GM19351 (cell line): Measurements from ENCODE around the gene ICA1.
"Not testable (repeated sequence)": the region's sequence is repeated elsewhere in the genome, so short reads cannot be mapped to it uniquely, and the experiment has no call there.

Source experiments
- ATAC-seq: cut with Tn5 transposase; IDR thresholded peaks from one replicate; pipeline ENCODE4 v1.9.1; 2021; ENCODE audit warnings: mild to moderate bottlenecking, moderate library complexity; ENCODE audit not compliant: unreplicated experiment

Gene ICA1

DNA sequence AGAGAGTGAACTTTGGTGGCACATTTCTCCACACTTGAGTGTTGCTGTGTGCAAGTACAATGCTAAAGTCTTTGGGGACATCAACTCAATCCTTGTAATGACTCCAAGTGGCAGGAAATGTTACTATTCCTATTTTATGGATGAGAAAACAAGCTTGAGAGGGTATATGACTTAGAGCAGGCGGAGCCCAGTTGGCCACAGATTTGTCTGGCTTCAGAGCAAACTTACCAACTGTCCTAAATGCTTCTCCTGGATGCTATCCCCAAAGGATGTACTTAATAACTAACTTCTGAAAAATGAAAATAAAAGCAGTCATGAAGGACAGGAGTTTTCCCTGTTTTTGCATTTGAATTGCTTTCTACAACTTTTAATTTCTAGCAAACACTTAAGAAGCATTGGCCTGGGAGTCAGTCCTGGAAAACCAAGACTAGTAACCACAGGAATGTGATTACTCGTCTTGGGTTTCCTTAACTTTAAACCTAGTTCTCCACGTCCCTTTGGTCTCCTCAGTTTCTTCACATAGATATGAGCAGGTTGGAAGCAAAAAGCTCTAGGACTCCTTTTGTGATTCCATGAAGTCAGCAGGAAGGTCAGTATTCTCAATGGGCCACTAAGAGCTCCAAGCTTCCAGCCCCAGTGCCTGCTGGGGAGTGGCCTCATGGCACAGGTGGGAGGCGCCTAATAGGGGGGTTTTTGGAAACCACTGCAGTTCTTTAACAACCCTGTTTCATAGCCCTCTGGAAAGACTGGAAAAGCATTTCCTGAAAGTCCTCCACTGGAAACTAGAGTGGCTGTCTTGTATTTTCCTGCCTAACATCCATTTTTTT, 152.6 kb downstream of the ICA1 start:
- ATAC-seq = no peak

DNA sequence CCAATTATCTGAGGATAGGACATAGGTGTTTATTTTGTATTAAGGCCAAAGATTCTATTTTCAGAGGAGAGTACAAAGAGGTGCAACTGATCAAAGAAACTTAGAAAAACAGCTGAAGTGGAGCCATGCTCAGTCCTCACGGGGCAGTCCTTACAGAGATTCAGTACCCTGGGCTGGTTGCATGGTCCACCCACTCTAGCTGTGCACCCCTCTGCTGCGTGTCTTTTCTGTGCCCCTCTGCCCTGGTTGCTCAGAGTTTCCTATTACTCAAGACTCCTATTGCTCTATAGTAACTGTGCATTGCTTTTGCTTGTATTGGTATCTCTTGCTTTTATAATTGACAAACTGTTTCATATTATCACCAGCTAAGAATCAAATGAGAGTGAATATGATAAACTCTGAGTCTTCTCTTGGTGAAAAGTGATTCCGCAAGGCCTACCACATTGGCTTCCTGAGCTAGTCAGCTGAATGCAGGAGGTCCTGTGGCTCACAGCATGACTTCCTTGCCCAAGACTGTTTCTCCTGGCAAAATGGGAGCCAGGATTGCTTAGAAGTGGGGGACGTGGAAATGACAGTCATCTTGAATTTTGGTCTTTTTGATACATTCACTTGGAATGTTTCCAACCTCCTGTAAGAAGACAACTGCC, 156.4 kb downstream of the ICA1 start:
- ATAC-seq = no peak

DNA sequence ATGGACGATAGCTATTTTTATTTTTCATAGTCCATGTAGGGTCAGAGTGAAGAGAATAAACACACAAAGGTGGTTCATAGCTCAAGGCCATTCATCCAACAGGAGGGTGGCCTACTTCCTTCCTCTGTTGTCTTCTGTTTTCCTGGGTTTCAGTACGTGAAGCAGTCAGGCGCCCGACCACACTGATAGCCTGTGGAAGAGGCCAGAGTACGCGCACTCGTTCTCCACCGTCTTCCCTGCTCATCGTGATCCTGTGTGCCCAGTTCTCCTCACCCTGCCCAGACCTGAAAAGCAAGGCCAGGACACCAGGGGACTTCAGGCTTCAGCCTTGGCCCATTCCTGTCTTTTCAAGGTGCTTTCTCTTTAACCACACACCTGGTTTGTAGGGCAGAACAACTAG, 158.7 kb downstream of the ICA1 start:
- no peak for ATAC-seq

DNA sequence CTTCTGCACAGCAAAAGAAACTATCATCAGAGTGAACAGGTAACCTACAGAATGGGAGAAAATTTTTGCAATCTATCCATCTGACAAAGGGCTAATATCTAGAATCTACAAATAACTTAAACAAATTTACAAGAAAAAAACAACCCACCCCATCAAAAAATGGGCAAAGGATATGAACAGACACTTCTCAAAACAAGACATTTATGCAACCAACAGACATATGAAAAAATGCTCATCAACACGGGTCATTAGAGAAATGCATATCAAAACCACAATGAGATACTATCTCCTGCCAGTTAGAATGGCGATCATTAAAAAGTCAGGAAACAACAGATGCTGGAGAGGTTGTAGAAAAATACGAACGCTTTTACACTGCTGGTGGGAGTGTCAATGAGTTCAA, 160.7 kb downstream of the ICA1 start:
- not testable (repeated sequence) for ATAC-seq

DNA sequence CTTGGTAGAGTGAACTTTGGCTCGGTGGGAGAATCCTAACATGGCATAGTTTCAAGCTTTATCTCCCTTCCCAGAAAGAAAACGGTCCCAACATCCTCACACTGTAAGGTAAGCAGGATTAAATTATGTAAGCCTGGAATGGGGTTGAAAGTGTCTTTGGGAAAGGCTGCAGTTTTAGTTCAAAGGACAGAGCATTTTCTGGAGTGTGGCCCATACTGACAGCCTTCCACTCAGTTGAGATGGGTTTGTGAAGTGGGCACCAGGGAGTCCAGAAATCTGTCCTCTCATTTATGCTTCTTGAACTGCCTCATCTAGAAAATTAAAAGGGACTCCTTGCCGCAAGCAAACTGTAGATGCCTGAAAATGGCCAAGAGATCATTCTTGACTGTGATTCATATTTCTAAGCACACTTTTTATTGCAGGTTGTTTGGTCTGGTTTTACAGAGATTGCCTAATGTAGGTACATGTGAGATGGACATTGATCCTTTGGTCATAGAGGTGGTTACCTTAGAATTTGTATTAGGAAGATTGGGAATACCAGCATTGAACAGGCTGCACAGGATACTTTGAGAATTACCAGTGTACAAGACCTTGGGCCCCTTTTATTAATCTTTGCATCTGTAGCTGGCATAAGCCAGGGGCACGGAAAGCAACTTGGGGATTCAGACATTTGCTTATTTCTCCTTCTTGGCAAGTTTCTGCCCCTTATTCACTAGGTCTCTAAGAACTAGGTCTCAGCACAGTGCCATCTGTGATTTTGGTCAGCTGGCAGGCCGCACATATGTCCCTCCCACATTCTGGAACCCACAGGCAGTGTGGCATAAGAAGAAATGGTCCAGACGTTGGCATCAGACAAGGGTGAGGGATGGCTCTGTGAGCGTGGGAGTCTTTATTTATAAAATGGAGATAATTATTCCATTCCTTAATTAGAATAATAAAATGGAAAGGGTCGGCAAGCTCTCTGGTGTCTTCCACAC, 167.5 kb downstream of the ICA1 start:
- ATAC-seq = no peak

DNA sequence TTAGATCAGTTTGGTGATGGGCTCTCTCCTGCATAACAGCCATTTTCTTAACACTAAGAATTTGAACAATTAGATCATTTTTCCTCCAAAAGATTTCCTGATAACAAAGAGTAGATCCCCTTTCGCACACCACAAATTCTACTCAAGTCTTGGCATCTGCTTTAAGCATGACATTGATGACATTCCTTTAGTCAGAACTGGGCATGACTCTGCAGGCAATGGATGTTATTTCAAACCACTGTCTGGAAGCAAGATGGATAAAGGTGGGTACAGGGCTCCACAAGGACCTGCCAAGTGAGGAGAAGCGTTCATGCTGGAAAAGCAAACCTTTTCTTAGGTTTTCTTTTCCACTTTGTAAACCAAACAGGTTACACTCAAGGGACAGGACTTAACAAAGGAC, 169.8 kb downstream of the ICA1 start:
- ATAC-seq = no peak

DNA sequence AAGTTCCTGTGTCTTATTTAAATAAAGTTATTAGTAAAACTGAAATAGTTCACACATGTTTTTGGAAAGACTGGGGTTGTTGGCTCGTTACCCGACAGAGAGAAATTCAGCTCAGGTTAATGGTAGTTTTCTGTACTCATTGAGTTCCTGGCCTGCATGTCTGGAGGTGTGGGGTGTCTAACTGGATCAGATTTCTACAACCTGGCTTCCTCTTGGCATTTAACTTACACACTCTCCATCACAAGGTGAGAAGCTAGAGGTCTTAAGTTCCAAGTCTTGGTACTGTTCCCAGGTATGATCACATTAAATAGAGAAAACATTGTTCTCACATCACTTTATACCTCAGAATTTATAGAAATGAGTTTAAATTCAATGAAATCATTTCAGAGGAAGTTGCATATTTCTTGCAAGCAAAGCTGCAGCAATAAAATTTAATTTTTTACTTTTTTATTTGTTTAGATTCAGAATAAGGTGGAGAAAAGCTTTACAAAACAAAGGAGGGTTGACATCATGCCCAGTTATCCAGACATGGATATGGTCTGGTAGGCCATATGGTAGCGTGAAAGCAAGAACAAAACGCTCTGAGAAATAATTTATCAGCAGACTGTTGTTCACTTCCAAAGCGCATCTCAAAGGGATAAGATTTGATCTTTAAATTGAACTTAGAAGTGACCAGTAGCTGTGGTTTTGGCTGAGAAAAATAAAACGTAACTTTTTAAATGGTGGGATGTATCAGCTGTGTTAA, 172.8 kb downstream of the ICA1 start:
- ATAC-seq = no peak

DNA sequence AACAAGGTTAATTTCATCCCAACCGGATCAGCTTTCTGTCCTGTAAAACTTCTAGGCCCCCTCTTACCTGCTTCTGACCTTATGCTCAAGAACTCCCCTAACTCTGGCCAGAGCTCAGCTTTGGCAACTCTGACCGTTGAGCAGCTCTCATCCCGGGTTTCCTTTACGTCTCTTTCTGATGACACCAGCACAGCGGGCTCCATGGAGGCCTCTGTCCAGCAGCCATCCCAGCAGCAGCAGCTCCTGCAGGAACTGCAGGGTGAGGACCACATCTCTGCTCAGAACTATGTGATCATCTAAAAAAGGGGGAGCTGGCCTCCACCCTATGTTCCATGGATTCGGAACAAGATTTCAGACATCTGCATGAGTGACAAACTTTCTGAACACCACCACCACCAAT, 175.7 kb downstream of the ICA1 start:
- ATAC-seq = no peak

DNA sequence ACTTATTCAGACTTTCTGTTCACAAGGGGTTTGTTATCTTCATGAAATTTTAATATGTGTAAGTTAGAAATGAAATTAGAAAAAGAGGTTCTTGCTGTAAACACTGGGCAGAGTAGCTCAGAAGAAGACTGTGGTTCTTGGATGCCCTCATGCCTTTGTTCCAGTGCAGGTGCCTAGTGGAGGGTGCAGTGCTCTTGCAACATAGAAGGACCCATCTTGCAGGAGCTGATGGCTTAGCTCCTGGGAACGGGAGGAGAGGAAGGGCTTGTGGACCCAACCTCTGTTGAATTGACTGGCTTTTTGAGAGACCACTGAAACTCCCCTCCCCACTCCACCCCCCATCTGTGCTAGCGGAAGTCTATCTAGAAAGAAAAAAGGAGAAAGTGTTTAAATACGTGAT, 176.5 kb downstream of the ICA1 start:
- no peak for ATAC-seq

DNA sequence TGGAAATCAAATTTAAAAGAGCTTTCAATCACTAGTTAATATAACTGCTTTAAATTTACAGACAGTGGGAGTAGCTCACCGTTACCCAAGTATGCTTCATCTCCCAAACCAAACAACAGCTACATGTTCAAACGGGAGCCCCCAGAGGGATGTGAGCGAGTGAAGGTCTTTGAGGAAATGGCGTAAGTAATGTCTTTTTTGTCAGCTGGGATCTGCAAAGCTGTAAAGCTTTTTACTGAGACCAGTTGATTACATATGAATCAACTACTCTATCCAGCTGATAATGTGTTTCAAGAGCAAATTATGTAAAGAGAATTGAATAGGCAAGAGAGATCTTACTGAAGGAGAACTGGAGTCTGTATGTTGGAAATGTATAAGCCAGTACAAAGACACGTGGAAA, 177.1 kb downstream of the ICA1 start:
- no peak for ATAC-seq

DNA sequence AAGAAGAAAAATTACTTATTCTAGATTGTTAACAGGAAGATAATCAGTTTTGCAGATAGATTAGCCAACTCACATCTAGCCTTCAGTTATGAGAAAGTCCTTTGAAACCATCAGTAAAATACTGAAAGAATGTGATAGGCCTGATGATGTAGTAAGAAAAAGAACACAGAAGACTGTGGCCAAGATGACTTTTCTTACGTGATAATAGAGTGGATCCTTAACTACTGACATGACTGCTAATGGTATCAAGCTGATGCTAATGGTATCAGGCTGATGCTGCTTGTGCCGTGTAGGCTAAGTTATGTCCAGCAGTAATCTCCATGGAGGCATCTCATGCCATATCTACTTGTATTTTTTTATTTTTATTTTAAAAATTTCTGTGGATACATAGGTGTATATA, 179.2 kb downstream of the ICA1 start:
- no peak for ATAC-seq

DNA sequence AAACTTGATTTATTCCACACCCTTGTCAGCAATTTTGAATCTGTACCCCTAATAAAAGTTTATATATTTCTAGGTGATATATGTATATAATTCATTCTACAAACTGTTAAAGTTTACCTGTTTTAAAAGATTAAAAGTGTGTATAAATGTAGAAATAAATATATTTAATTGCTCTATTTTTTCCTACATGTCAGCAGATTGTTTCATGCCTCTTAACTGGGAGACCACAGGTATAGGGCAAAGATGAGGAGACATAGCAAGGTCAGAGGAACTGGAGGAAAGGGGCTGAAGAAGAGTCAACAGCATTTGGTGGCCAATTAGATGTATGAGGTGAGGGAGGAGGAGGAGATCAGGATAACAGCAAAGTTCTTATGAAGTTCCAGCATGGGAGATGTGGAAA, 183.5 kb downstream of the ICA1 start:
- no peak for ATAC-seq

DNA sequence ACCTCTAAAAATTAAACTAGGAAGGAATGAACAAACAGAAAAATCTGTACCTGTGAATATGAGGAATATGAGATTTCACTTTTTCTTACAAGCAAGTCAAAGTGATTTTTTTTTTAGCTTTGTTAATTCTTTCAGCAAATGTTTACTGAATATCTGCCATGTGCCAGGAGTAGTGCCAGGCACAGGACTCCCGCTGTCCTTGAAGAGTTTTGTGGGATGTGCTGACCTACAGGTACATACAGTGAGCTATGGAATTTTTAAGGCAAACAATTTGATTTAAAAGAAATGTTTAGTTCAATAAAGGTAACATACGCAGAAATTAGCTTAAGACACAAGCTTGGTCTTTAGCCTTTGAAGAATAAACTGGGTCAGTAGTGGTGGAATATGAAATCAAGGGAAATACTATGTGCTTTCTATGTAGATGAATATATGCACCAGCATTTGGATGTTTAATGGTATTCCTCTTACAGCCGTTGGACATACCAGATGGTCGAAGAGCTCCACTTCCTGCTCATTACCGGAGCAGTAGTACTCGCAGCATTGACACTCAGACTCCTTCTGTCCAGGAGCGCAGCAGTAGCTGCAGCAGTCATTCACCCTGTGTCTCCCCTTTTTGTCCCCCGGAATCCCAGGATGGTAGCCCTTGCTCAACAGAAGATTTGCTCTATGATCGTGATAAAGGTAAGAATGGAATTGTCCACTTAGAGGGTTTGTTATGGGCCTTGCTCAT, 191.4 kb downstream of the ICA1 start:
- ATAC-seq = no peak

DNA sequence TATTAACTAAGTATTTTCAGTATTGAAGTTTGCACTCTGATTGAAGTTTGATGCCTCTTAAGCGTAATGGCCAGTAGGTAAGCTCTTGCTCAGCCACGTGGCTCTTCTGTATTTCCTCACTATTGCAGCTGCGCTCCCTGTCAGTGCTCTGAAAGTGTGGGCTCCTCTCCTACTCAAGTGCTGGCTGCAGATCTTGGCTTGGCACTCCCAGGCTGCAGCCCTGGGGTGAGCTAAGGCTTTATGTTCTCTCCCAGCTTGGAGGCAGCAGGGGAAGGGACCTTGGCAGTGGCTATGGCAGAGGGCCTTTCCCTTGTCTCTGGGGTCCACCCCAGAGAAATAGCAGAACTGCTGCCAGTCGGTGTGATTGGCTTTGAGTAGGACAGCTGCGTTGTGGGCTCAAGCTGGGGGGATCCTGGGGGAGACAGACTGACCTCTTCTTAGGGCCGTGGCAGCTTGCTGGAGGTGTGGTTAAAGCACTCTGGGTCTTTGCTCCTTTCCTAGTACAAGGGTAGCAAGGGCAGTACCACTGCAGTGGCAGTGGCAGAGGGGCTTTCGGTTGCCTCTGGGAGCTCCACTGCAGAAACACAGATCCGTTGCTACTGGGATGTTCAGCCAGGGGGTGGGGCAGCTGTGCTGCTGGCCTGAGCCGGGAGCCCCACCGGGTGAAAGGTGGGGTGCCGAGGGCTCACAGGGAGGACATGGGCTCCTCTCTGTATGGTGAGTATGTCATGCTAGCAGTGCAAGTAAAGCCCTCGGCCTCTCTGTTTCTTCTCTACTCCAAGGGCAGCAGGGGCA, 192.9 kb downstream of the ICA1 start:
- ATAC-seq = no peak

DNA sequence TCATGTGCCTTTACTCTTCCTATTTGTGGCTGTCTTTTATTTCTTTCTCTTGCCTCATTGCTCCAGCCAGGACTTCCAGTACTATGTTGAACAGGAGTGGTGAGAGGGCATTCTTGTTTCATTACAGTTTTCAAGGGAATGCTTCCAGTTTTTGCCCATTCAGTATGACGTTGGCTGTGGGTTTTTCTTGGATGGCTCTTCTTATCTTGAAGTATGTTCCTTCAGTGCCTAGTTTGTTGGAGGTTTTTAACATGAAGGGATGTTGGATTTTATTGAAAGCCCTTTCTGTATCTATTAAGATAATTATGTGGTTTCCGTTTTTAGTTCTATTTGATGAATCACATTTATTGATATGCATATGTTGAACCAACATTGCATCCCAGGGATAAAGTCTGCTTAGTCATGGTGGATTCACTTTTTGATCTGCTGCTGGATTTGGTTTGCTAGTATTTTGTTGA, 196.6 kb downstream of the ICA1 start:
- ATAC-seq = no peak

DNA sequence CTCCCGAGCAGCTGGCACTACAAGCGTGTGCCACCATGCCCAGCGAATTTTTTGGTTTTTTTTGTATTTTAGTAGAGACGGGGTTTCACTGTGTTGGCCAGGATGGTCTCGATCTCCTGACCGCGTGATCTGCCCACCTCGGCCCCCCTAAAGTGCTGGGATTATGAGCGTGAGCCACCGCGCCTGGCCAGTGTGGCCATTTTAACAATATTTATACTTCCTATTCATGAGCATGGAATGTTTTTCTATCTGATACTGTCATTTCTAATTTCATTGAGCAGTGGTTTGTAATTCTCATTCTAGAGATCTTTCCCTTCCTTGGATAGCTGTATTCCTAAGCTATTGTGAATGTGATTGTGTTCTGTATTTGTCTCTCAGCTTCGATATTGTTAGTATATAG, 197.1 kb downstream of the ICA1 start:
- ATAC-seq = no peak

DNA sequence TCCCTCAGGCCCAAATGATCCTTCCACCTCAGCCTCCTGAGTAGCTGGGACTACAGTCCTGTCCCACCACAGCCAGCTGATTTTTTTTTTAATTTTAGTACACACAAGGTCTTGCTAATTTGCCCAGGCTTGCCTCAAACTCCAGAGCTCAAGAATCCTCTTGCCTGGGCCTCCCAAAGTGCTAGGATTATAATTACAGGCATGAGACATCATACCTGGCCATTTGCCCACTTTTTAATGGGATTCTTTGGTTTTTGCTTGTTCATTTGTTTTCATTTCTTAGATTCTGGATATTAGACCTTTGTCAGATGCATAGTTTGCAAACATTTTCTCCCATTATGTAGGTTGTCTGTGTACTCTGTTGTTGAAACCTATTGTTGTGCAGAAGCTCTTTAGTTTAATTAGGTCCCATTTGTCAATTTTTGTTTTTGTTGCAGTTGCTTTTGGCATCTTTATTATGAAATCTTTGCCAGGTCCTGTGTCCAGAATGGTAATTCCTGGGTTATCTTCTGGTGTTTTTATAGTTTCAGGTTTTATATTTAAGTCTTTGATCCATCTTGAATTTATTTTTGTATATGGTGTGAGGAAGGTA, 198.2 kb downstream of the ICA1 start:
- ATAC-seq = no peak

DNA sequence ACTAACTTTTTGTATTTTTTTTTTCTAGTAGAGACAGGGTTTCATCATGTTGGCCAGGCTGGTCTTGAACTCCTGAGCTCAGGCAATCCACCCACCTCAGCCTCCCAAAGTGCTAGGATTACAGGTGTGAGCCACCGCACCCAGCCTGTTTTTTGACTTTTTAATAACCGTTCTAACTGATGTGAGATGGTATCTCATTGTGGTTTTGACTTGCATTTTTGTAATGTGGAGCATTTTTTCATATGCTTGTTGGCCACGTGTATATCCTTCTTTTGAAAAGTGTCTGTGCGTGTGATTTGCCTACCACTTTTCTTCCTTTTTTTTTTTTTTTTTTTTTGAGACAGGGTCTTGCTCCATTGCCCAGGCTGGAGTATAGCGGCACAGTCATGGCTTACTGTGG, 198.7 kb downstream of the ICA1 start:
- ATAC-seq = not testable (repeated sequence)
